Measurements from ENCODE around the gene MAP3K4.

Gene MAP3K4

GRCh38 chr6:161035182-161035980 is 43.8 kb downstream of the MAP3K4 start:
- DNase-seq (ENCODE audit: low read depth in 1 of 2, low spot score in 1 of 2): no peak

GRCh38 chr6:161035981-161036263 is 44.4 kb downstream of the MAP3K4 start:
- no peak for DNase-seq (ENCODE audit: low read depth in 1 of 2, low spot score in 1 of 2)

- DNase-seq (ENCODE audit: low read depth in 1 of 2, low spot score in 1 of 2): no peak
Observed at GRCh38 chr6:161037873-161038228, 46.3 kb downstream of the MAP3K4 start.

- DNase-seq (ENCODE audit: low read depth in 1 of 2, low spot score in 1 of 2): no peak
Observed at GRCh38 chr6:161038229-161039031, 46.9 kb downstream of the MAP3K4 start.

GRCh38 chr6:161041274-161041673 is 49.7 kb downstream of the MAP3K4 start:
- no peak for DNase-seq (ENCODE audit: low read depth in 1 of 2, low spot score in 1 of 2)

GRCh38 chr6:161044335-161044734 is 52.8 kb downstream of the MAP3K4 start:
- DNase-seq (ENCODE audit: low read depth in 1 of 2, low spot score in 1 of 2): no peak

GRCh38 chr6:161048641-161049040 is 57.1 kb downstream of the MAP3K4 start:
- DNase-seq (ENCODE audit: low read depth in 1 of 2, low spot score in 1 of 2): no peak

GRCh38 chr6:161050134-161050765 is 58.7 kb downstream of the MAP3K4 start:
- DNase-seq (ENCODE audit: low read depth in 1 of 2, low spot score in 1 of 2): no peak

GRCh38 chr6:161053103-161053502 is 61.5 kb downstream of the MAP3K4 start:
- DNase-seq (ENCODE audit: low read depth in 1 of 2, low spot score in 1 of 2): no peak

- no peak for DNase-seq (ENCODE audit: low read depth in 1 of 2, low spot score in 1 of 2)
Observed at GRCh38 chr6:161054876-161055275, 63.3 kb downstream of the MAP3K4 start.

GRCh38 chr6:161056451-161056850 is 64.9 kb downstream of the MAP3K4 start:
- no peak for DNase-seq (ENCODE audit: low read depth in 1 of 2, low spot score in 1 of 2)

- no peak for DNase-seq (ENCODE audit: low read depth in 1 of 2, low spot score in 1 of 2)
Observed at GRCh38 chr6:161057103-161058091, 65.8 kb downstream of the MAP3K4 start.

- no peak for DNase-seq (ENCODE audit: low read depth in 1 of 2, low spot score in 1 of 2)
Observed at GRCh38 chr6:161058741-161059140, 67.2 kb downstream of the MAP3K4 start.

GRCh38 chr6:161061576-161061975 is 70.0 kb downstream of the MAP3K4 start:
- DNase-seq (ENCODE audit: low read depth in 1 of 2, low spot score in 1 of 2): no peak

GRCh38 chr6:161064915-161065314 is 73.3 kb downstream of the MAP3K4 start:
- DNase-seq (ENCODE audit: low read depth in 1 of 2, low spot score in 1 of 2): no peak

- no peak for DNase-seq (ENCODE audit: low read depth in 1 of 2, low spot score in 1 of 2)
Observed at GRCh38 chr6:161066511-161066910, 74.9 kb downstream of the MAP3K4 start.

GRCh38 chr6:161067749-161068148 is 76.2 kb downstream of the MAP3K4 start:
- no peak for DNase-seq (ENCODE audit: low read depth in 1 of 2, low spot score in 1 of 2)

GRCh38 chr6:161068321-161068741 is 76.8 kb downstream of the MAP3K4 start:
- DNase-seq (ENCODE audit: low read depth in 1 of 2, low spot score in 1 of 2): no peak

- DNase-seq (ENCODE audit: low read depth in 1 of 2, low spot score in 1 of 2): no peak
Observed at GRCh38 chr6:161073930-161074329, 82.4 kb downstream of the MAP3K4 start.

GRCh38 chr6:161074496-161075121 is 83.0 kb downstream of the MAP3K4 start:
- no peak for DNase-seq (ENCODE audit: low read depth in 1 of 2, low spot score in 1 of 2)
